ENCODE measurements around the gene SPDEF. TPM values are rescaled to one million over a fixed set of nuclear protein-coding genes. Genes with fewer than 3 reads are reported as not detected.
A peak's percentile ranks its signal among the peaks of the same experiment; 100 is the strongest.

The SPDEF gene
- total and polyA plus RNA-seq, 2 of the 13 experiments (the other 11 are each of a cell fraction or from before 2014, with no cell fraction given) = not detected

GRCh38 chr6:34560366-34561226 lies 4.5 kb upstream of the SPDEF start (continued):
- no peak for TF ChIP-seq ARID3A (IDR thresholded peaks at IDR 0.05; ENCODE audit: low read depth, low read length)
- no peak for TF ChIP-seq HMGA1 (CRISPR knock-in tag; conservative IDR thresholded peaks at IDR 0.05)
- TF ChIP-seq CHD2 (IDR thresholded peaks at IDR 0.05; ENCODE audit: low read depth, low read length) = no peak
- TF ChIP-seq ZNF563 (CRISPR knock-in tag; IDR thresholded peaks at IDR 0.05) = no peak
- peak; percentile 50; the same call in 1 of the 2 replicates for TF ChIP-seq POGZ (CRISPR knock-in tag; IDR thresholded peaks at IDR 0.05)
- TF ChIP-seq ZNF567 (CRISPR knock-in tag; IDR thresholded peaks at IDR 0.05; ENCODE audit: borderline replicate concordance) = 0 out of 2 replicates have a peak, but pooled peaks have one; percentile 73
- TF ChIP-seq HINFP (CRISPR knock-in tag; IDR thresholded peaks at IDR 0.05; ENCODE audit: low read depth) = peak; percentile 44; the same call in 1 of the 2 replicates
- no peak for TF ChIP-seq ZBTB8A (CRISPR knock-in tag; IDR thresholded peaks at IDR 0.05; ENCODE audit: borderline replicate concordance, low read depth)
- no peak for TF ChIP-seq MTERF4 (CRISPR knock-in tag; IDR thresholded peaks at IDR 0.05)
- no peak for TF ChIP-seq SIX1 (CRISPR knock-in tag; IDR thresholded peaks at IDR 0.05; ENCODE audit: borderline replicate concordance)
- no peak for TF ChIP-seq ZNF766 (CRISPR knock-in tag; IDR thresholded peaks at IDR 0.05; ENCODE audit: borderline replicate concordance)
- TF ChIP-seq NR1H2 (CRISPR knock-in tag; IDR thresholded peaks at IDR 0.05; ENCODE audit: borderline replicate concordance, low read depth) = no peak
- no peak for TF ChIP-seq POLR2A (IDR thresholded peaks at IDR 0.05; ENCODE audit: insufficient read depth in 1 of 2, low read depth in 2 of 2, low read length in 2 of 2)
- peak; percentile 55; the same call in 1 of the 2 replicates for TF ChIP-seq ZGPAT (CRISPR knock-in tag; IDR thresholded peaks at IDR 0.05)
- TF ChIP-seq RARA (CRISPR knock-in tag; IDR thresholded peaks at IDR 0.05) = peak; percentile 78
- no peak for TF ChIP-seq ETS1 (CRISPR knock-in tag; IDR thresholded peaks at IDR 0.05)
- no peak for TF ChIP-seq YEATS2 (CRISPR knock-in tag; IDR thresholded peaks at IDR 0.05; ENCODE audit: borderline replicate concordance)
- TF ChIP-seq ZNF598 (CRISPR knock-in tag; IDR thresholded peaks at IDR 0.05; ENCODE audit: borderline replicate concordance) = no peak
- 0 out of 4 replicates have a peak, but pooled peaks of 1 of the 2 experiments have one; percentile 38 for TF ChIP-seq ATF4 (CRISPR knock-in tag; IDR thresholded peaks at IDR 0.05)
- TF ChIP-seq ATM (IDR thresholded peaks at IDR 0.05; ENCODE audit: borderline replicate concordance) = no peak
- peak; percentile 96; the same call in 1 of the 2 replicates for TF ChIP-seq ZNF383 (CRISPR knock-in tag; IDR thresholded peaks at IDR 0.05; ENCODE audit: borderline replicate concordance)

All from HepG2 (cell line).